ENCODE measurements around the gene POC1A.
"Not testable (repeated sequence)": the region's sequence is repeated elsewhere in the genome, so short reads cannot be mapped to it uniquely, and the experiment has no call there.

The POC1A gene

GRCh38 chr3:52061121-52061910, 92.9 kb downstream of the POC1A start:
- no peak for DNase-seq

GRCh38 chr3:52059781-52060180, 94.4 kb downstream of the POC1A start:
- DNase-seq, result no peak

GRCh38 chr3:52057812-52058495, 96.3 kb downstream of the POC1A start:
- DNase-seq, result no peak

GRCh38 chr3:52056968-52057811, 97.0 kb downstream of the POC1A start:
- DNase-seq, result peak; percentile 100

- peak; percentile 89 for DNase-seq
These were observed 97.7 kb downstream of the POC1A start, which contains the start of gene DUSP7 for GRCh38 chr3:52056521-52056967. TSS of gene DUSP7 (minus strand) at chr3:52056571. CDS start at chr3:52056366, 205 bp downstream.

- DNase-seq, result peak; percentile 82
These were observed 98.5 kb downstream of the POC1A start for GRCh38 chr3:52055537-52056351.

GRCh38 chr3:52054661-52055511, 99.3 kb downstream of the POC1A start:
- peak; percentile 48 for DNase-seq

GRCh38 chr3:52053307-52054304, 100.6 kb downstream of the POC1A start:
- peak; percentile 42 for DNase-seq

GRCh38 chr3:52052831-52053306, 101.4 kb downstream of the POC1A start:
- peak; percentile 87 for DNase-seq

- no peak for DNase-seq
These were observed 102.8 kb downstream of the POC1A start for GRCh38 chr3:52051444-52051843.

- no peak for DNase-seq
These were observed 103.7 kb downstream of the POC1A start for GRCh38 chr3:52050571-52050970.

GRCh38 chr3:52049503-52049902, 104.7 kb downstream of the POC1A start:
- no peak for DNase-seq

- DNase-seq, result no peak
These were observed 106.8 kb downstream of the POC1A start for GRCh38 chr3:52047295-52047960.

GRCh38 chr3:52046902-52047239, 107.4 kb downstream of the POC1A start:
- no peak for DNase-seq

- DNase-seq, result no peak
These were observed 107.9 kb downstream of the POC1A start for GRCh38 chr3:52046186-52046901.

GRCh38 chr3:52044869-52045619, 109.2 kb downstream of the POC1A start:
- peak; percentile 61 for DNase-seq

GRCh38 chr3:52043750-52044149, 110.5 kb downstream of the POC1A start:
- no peak for DNase-seq

GRCh38 chr3:52043039-52043438, 111.2 kb downstream of the POC1A start:
- not testable (repeated sequence) for DNase-seq

Data from hematopoietic multipotent progenitor cell treated with erythropoietin and hydrocortisone succinate and interleukin-3 and kit ligand, for 4 days (in vitro differentiated cells).